ENCODE results near the gene MED23. TPM values are rescaled to one million over a fixed set of nuclear protein-coding genes. Genes with fewer than 3 reads are reported as not detected.
A peak's percentile ranks its signal among the peaks of the same experiment; 100 is the strongest.

Gene MED23
- total RNA-seq, 6 experiments from 2014 or later: 8.8 to 13.8 (median 11.0) TPM

DNA sequence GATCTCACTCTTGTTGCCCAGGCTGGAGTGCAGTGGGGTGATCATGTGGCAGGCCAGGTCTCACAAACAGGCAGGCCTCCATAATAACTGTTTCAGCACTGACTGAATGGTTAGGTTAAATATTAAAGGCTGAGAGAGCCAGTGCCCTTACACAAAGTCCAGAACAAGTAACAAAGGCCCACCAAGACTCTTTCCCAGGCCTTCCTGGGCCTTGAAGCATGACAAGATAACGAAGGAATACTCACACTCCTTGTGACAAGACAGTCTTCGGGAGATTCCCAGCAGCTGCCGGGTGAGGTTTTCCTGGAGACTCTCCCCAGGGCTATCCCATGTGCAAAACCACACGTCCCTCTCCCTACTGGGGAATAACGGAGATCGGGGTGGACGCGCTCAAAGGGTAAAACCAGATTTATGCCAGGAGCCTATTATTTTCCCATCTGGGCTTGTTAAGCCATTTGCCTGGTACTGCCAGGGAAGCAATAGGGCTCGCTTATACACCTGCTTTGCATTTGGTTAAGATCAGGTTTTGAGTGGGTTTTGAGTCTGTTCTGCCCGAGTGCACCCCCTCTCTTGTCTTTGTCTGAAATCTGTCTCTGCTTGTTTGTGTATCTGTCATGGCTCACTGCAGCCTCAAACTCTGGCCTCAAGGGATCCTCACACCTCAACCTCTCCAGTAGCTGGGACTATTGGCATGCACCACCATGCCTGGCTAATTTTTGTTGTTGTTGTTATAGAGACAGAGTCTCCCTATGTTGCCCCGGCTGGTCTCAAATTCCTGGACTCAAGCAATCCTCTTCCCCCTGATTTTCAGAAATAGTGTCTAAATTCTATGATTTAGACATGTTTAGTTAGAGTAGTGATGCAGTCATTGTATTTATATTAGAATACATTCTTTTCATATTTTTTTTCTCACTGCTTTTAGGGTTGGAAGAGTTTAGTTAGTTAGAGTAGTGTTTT is 7.6 kb upstream of the MED23 start:
- H3K4me3 ChIP-seq: peak overlapping the region in 1 of 3 donors; percentile 15
- no peak for TF ChIP-seq POLR2A (IDR thresholded peaks at IDR 0.05)
- TF ChIP-seq, protein P1, sequence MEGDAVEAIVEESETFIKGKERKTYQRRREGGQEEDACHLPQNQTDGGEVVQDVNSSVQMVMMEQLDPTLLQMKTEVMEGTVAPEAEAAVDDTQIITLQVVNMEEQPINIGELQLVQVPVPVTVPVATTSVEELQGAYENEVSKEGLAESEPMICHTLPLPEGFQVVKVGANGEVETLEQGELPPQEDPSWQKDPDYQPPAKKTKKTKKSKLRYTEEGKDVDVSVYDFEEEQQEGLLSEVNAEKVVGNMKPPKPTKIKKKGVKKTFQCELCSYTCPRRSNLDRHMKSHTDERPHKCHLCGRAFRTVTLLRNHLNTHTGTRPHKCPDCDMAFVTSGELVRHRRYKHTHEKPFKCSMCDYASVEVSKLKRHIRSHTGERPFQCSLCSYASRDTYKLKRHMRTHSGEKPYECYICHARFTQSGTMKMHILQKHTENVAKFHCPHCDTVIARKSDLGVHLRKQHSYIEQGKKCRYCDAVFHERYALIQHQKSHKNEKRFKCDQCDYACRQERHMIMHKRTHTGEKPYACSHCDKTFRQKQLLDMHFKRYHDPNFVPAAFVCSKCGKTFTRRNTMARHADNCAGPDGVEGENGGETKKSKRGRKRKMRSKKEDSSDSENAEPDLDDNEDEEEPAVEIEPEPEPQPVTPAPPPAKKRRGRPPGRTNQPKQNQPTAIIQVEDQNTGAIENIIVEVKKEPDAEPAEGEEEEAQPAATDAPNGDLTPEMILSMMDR (IDR thresholded peaks at IDR 0.05): no peak
- no peak overlapping the region for H3K27ac ChIP-seq
- no peaks in the 10 kb centered on the region for H3K27me3 ChIP-seq
- no peak for DNase-seq
- intact Hi-C loops (cut with DNase I): no loop called here
- ATAC-seq: peak in 3 of 4 donors; percentile 7 to 56 (median 26)
- H3K36me3 ChIP-seq: no peaks in the 10 kb centered on the region
- peaks cover 0 to 6% (median 0%) of the 10 kb centered on the region in 4 donors for H3K4me1 ChIP-seq
- WGBS (ENCODE audit: insufficient coverage, low coverage, low lambda C conversion rate, missing lambda C conversion rate): 78% methylated on average over 7 of the region's 11 CpGs
- H3K9me3 ChIP-seq: no peaks in the 10 kb centered on the region

GRCh38 chr6:131631625-131632289 is 3.7 kb upstream of the MED23 start:
- Histone ChIP-seq H3K27me3 (no peaks in the 10 kb centered on the region), H3K4me1 (peaks cover 0 to 18% (median 0%) of the 10 kb centered on the region in 4 donors), H3K4me3 (no peak overlapping the region), H3K27ac (no peak overlapping the region), H3K36me3 (no peaks in the 10 kb centered on the region), H3K9me3 (no peaks in the 10 kb centered on the region)
- TF ChIP-seq POLR2A (IDR thresholded peaks at IDR 0.05): no peak
- DNase-seq (no peak), ATAC-seq (no peak)
- intact Hi-C loops (cut with DNase I): no loop called here
- 64% methylated on average over 3 of the region's 3 CpGs for WGBS (ENCODE audit: insufficient coverage, low coverage, low lambda C conversion rate, missing lambda C conversion rate)

DNA sequence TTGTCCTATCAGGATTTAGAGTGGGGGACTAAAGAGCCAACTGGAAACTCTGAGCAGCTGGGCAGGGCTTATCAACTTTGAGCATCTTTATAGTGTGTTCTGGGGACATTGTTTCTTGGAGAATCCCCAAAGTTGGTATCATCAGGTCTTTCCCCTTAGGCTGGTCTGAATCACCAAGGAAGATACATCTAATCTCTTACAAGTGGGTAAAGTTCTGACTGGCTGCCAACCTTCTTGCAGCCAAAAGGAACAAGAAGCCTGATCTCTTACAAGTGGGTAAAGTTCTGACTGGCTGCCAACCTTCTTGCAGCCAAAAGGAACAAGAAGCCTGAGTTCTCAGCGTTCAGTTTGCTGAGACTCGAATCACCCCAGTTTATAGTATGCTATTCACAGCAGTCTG is 1.6 kb upstream of the MED23 start:
- Histone ChIP-seq H3K36me3 (peaks cover 0 to 9% (median 3%) of the 10 kb centered on the region in 4 donors), H3K4me3 (no peak overlapping the region), H3K27ac (no peak overlapping the region), H3K4me1 (peaks cover 0 to 13% (median 0%) of the 10 kb centered on the region in 4 donors), H3K27me3 (no peaks in the 10 kb centered on the region), H3K9me3 (no peaks in the 10 kb centered on the region)
- no peak for TF ChIP-seq POLR2A (IDR thresholded peaks at IDR 0.05)
- TF ChIP-seq, protein P1 (IDR thresholded peaks at IDR 0.05): no peak
- ATAC-seq: no peak
- no CpG with 5 or more reads among the region's 2 CpGs for WGBS (ENCODE audit: insufficient coverage, low coverage, low lambda C conversion rate, missing lambda C conversion rate)
- intact Hi-C loops (cut with DNase I): no loop called here
- DNase-seq: no peak

GRCh38 chr6:131628726-131629125 is 684 bp upstream of the MED23 start:
- H3K9me3 ChIP-seq: no peaks in the 10 kb centered on the region
- no peaks in the 10 kb centered on the region for H3K27me3 ChIP-seq
- intact Hi-C loops (cut with DNase I): no loop called here
- peaks cover 0 to 13% (median 0%) of the 10 kb centered on the region in 4 donors for H3K4me1 ChIP-seq
- WGBS (ENCODE audit: insufficient coverage, low coverage, low lambda C conversion rate, missing lambda C conversion rate): 27% methylated on average over 1 of the region's 1 CpG
- peaks cover 0 to 16% (median 4%) of the 10 kb centered on the region in 4 donors for H3K36me3 ChIP-seq
- ATAC-seq (no peak), DNase-seq (no peak)
- peak overlapping the region in 1 of 3 donors; percentile 66 for H3K27ac ChIP-seq
- peak overlapping the region in 2 of 3 donors; percentile 71 to 80 for H3K4me3 ChIP-seq
- TF ChIP-seq POLR2A (IDR thresholded peaks at IDR 0.05): no peak
- TF ChIP-seq, protein P1 (IDR thresholded peaks at IDR 0.05): no peak
